HUES48 (cell line): ENCODE results near the gene AKT2.

ENCODE experiments used
- H3K27ac ChIP-seq: one replicate; pipeline ENCODE4 v1.7.0; 2013; ENCODE audit warnings: low read depth, low read length, inconsistent platforms
- H3K27me3 ChIP-seq: 2 replicates; pipeline ENCODE4 v1.6.1; 2013; ENCODE audit warnings: mild to moderate bottlenecking, low read length; ENCODE audit not compliant: control insufficient read depth, insufficient read depth
- H3K36me3 ChIP-seq: 2 replicates; pipeline ENCODE4 v1.6.1; 2013; ENCODE audit warnings: low read length; ENCODE audit not compliant: control insufficient read depth, insufficient read depth
- H3K4me1 ChIP-seq: 2 replicates; pipeline ENCODE4 v1.6.1; 2013; ENCODE audit warnings: mild to moderate bottlenecking, low read length; ENCODE audit not compliant: control insufficient read depth, insufficient read depth
- H3K4me3 ChIP-seq: 2 replicates; pipeline ENCODE4 v1.5.1; 2013; ENCODE audit warnings: mild to moderate bottlenecking, low read depth, low read length
- H3K9ac ChIP-seq: 2 replicates; pipeline ENCODE4 v1.6.1; 2013; ENCODE audit warnings: mild to moderate bottlenecking, low read depth, low read length, moderate library complexity
- H3K9me3 ChIP-seq: 2 replicates; pipeline ENCODE4 v1.6.1; 2013; ENCODE audit warnings: low read length; ENCODE audit not compliant: control insufficient read depth, insufficient read depth

The AKT2 gene

DNA sequence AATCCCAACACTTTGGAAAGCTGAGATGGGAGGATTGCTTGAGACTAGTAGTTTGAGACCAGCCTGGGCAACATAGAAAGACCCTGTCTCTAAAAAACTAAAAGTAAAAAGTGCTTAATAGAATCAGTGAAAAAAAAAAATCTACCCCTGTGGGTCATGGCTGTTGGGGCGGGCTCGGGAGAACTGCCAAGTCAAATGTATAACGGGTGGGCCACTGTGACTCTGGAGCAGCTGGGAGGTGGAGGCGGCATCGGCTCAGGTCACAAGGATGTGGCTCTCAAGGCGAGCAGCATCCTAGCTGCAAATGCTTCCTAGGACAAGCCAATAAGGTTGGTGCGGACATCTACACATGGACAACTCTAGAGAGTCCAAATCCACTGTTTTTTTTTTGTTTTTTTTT, 32.2 kb upstream of the AKT2 start:
- no peak overlapping the region for H3K9ac ChIP-seq
- no peak overlapping the region for H3K4me3 ChIP-seq
- no peak overlapping the region for H3K27ac ChIP-seq
- H3K27me3 ChIP-seq = no peaks in the 10 kb centered on the region
- no peaks in the 10 kb centered on the region for H3K9me3 ChIP-seq
- no peaks in the 10 kb centered on the region for H3K4me1 ChIP-seq
- peaks cover 21% of the 10 kb centered on the region for H3K36me3 ChIP-seq

DNA sequence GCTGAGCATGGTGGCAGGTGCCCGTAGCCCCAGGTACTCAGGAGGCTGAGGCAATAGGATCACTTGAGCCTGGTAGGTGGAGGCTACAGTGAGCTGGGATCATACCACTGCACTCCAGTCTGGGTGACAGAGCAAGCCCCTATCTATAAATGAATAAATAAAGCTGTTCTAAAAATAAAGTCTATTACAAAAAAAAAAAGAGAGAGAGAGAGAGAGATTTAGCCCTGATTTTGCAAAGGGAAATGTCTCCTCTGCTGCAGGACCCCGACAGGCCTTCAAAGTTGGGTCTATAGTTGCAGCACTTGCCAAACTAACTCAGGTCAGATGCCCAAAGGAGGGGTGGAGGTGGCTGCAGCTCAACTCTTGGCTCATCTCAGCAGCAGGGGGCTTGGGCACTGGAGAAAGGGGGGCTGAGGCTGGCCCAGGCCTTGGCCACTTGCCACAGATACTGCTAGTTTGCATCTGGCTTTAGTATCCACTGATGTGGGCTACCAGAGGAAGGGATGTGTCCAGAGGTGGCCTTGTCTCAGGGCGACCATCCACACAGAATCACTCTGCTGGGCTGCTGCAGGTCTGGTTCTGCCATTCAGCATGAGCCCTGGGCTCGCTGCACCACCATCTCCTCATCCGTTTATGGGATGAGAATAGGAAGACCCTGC, 30.8 kb upstream of the AKT2 start:
- no peak overlapping the region for H3K4me3 ChIP-seq
- no peaks in the 10 kb centered on the region for H3K4me1 ChIP-seq
- H3K9ac ChIP-seq = no peak overlapping the region
- H3K9me3 ChIP-seq = no peaks in the 10 kb centered on the region
- H3K27ac ChIP-seq = no peak overlapping the region
- H3K36me3 ChIP-seq = peaks cover 8% of the 10 kb centered on the region; the same call in 1 of the 2 replicates
- no peaks in the 10 kb centered on the region for H3K27me3 ChIP-seq

DNA sequence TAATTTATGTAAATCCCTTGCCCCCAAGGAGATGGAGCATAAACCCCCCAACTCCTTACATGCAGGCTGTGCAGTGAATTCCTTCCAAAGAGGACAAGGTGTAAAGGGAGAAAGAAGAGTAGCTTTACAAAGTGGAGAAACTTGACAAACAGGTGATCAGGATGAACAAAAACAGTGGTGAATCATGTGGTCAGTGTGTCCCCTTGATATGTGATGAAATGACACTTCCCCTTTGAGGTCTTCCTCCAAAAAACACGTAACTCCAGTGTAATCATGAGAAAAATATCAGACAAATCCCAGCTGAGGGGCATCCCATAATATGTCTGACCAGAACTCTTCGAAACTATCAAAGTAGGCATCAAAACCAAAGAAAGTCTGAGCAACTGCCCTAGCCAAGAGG, 29.5 kb upstream of the AKT2 start:
- 0 out of 2 replicates have a peak, but pooled peaks cover 4% of the 10 kb centered on the region for H3K36me3 ChIP-seq

DNA sequence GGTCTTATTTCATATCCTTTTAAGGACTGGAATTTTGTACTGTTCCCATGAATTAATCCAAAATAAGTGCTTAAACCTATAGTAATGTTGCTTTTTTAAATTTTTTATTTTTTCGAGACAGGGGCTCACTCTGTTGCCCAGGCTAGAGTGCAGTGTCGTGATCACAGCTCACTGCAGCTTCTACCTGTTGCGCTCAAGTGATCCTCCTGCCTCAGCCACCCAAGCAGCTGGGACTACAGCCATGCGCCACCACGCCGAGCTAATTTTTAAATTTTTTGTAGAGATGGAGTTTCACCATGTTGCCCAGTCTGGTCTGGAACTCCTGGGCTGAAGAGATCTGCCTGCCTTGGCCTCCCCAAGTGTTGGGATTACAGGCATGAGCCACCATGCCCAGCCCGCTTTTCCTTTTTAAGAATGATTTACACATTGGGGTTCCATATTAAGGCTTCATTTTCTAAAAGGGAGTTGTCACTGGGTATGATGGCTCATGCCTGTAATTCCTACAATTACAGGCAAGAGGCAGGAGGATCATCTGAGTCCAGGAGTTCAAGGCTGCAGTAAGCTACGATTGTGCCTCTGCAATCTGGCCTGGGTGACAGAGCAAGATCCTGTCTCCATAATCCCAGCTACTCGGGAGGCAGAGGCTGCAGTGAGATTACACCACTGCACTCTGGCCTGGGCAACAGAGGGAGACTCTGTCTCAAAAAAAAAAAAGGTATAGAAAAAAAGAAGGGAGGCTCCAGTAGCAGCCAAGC, 28.3 kb upstream of the AKT2 start:
- Histone ChIP-seq H3K9ac (no peak overlapping the region), H3K9me3 (no peaks in the 10 kb centered on the region), H3K27me3 (no peaks in the 10 kb centered on the region), H3K4me1 (no peaks in the 10 kb centered on the region), H3K36me3 (no peaks in the 10 kb centered on the region), H3K27ac (no peak overlapping the region), H3K4me3 (no peak overlapping the region)

More for the DNA sequence above, 29.5 kb upstream of the AKT2 start:
- Histone ChIP-seq H3K9ac (no peak overlapping the region), H3K27ac (no peak overlapping the region), H3K4me3 (no peak overlapping the region), H3K9me3 (no peaks in the 10 kb centered on the region), H3K27me3 (no peaks in the 10 kb centered on the region), H3K4me1 (no peaks in the 10 kb centered on the region)

DNA sequence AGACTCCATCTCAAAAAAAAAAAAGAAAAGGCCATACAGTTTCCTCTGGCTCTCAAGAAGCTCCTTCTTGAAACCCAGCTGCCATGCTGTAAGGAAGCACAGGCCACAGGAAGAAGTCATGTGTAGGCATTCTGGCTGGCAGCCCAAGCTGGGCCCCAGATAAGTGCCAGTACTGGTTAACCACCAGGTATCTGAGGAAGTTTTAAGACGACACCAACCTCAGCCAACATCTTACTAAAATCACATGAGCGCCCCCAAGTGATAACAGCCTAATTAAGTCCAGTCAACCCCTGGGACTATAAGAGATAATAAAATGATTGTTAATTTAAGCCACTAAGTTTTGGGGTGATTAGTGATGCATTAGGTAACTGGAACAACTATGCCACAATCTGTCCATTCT, 27.4 kb upstream of the AKT2 start:
- Histone ChIP-seq H3K9me3 (no peaks in the 10 kb centered on the region), H3K27ac (no peak overlapping the region), H3K36me3 (no peaks in the 10 kb centered on the region), H3K4me1 (no peaks in the 10 kb centered on the region), H3K4me3 (no peak overlapping the region), H3K27me3 (no peaks in the 10 kb centered on the region), H3K9ac (no peak overlapping the region)

DNA sequence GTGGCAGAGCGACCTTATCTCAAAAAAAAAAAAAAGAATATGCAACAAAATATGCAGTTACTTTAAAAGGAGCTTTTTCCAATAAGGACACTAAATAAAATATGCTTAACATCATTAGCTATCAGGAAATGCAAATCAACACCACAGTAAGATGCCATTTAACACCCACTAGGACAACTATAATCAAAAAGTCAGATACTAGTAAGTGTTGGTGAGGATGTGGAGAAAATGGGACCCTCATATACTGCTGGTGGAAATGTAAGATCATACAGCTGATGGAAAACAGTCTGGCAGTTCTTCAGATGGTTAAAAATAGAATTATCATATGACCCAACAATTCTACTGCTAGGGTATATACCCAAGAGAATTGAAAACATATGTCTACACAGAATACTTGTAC, 24.5 kb upstream of the AKT2 start:
- H3K4me3 ChIP-seq = no peak overlapping the region
- H3K27ac ChIP-seq = no peak overlapping the region

DNA sequence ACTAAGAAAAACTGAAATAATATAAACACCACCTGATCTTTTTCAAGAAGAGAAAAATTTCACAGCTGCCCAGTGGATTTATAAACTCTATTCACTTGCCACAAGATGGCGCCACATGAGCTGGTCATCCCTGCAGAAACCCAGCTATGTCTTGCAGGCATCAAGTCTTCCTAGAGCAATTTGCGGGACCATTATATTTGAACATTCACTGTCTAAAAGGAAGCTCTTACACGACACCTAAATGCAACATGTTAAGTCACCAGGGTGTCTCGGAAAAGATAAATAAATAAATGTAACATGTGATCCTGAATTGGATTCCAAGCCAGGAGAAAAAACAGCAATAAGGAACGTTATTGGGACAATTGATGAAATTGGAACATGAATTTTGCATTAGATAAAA, 20.3 kb upstream of the AKT2 start:
- Histone ChIP-seq H3K9ac (no peak overlapping the region), H3K36me3 (no peaks in the 10 kb centered on the region), H3K4me3 (no peak overlapping the region), H3K4me1 (no peaks in the 10 kb centered on the region), H3K9me3 (no peaks in the 10 kb centered on the region), H3K27me3 (no peaks in the 10 kb centered on the region), H3K27ac (no peak overlapping the region)

More for the DNA sequence above, 24.5 kb upstream of the AKT2 start:
- H3K36me3 ChIP-seq = no peaks in the 10 kb centered on the region
- H3K9ac ChIP-seq = no peak overlapping the region
- no peaks in the 10 kb centered on the region for H3K27me3 ChIP-seq
- no peaks in the 10 kb centered on the region for H3K4me1 ChIP-seq
- H3K9me3 ChIP-seq = no peaks in the 10 kb centered on the region

DNA sequence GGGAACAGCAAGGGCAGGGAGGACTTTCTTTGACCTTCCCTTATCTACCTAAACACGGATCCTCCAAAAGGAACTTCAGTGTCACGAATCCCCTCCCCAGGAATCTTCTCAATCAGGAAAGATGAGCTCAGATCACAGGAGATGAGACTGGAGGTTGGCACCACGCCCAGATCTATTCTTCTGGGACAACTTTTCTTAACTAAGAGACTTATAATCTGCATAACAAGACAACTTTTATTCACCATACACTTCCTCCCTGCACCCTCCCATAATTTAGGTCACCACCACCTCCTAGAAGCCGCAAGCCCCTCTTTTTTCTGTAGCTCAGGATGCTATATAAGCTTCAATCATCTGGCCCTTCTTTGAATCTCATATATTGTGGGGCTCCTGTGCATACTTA, 19.2 kb upstream of the AKT2 start:
- no peaks in the 10 kb centered on the region for H3K27me3 ChIP-seq
- H3K9ac ChIP-seq = no peak overlapping the region
- no peak overlapping the region for H3K4me3 ChIP-seq
- no peaks in the 10 kb centered on the region for H3K4me1 ChIP-seq
- no peaks in the 10 kb centered on the region for H3K36me3 ChIP-seq
- H3K9me3 ChIP-seq = no peaks in the 10 kb centered on the region
- no peak overlapping the region for H3K27ac ChIP-seq

DNA sequence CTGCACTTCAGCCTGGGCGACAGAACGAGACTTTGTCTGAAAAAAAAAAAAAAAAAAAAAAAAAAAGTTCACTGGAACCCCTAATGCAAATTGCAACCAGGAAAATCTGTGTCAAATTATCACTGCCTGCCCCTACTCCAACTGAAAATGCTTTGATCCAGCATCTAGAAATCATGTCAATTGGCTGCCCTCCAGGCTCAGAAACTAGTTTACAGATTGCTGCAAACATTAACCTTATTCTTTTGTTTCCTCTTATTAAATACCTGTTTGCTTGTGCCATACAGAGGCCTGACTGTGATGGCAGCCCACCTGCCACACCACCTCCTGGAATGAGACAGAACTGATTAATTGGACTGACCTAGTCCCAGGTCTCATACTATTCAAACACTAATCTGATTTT, 18.6 kb upstream of the AKT2 start:
- no peak overlapping the region for H3K27ac ChIP-seq
- no peaks in the 10 kb centered on the region for H3K9me3 ChIP-seq
- no peaks in the 10 kb centered on the region for H3K27me3 ChIP-seq
- no peak overlapping the region for H3K9ac ChIP-seq
- no peaks in the 10 kb centered on the region for H3K36me3 ChIP-seq
- H3K4me1 ChIP-seq = no peaks in the 10 kb centered on the region
- H3K4me3 ChIP-seq = no peak overlapping the region

DNA sequence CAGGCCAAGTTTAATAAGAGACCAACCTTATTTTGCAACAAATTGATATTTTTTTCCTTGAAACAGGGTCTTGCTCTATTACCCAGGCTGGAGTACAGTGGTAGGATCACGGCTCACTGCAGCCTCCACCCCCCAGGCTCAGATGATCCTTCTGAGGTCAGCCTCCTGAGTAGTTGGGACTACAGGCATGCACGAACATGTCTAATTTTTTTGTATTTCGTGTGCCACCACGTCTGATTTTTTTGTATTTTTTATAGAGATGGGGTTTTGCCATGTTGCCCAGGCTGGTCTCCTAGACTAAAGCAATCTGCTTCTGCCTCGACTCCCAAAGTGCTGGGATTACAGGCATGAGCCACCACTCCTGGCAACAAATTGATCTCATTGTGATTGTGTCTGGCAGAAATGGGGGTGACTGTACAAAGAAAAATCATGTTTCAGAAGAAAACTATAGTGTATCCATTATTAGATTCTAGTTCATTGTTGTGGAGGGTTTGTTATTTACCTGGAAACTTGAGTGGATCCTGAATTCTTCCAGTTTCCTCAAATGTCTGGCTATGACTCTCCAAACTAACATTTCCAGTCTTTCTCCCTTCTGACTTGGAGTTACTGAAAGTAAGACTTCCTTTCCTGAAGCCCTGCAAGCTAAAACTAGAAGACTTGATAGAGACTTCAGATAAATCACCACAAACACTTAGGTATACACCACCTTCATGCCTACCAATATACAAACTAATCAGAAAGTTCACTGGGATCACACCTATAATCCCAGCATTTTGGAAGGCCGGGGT, 17.3 kb upstream of the AKT2 start:
- Histone ChIP-seq H3K9ac (no peak overlapping the region), H3K27me3 (no peaks in the 10 kb centered on the region), H3K36me3 (no peaks in the 10 kb centered on the region), H3K4me1 (no peaks in the 10 kb centered on the region), H3K27ac (no peak overlapping the region), H3K4me3 (no peak overlapping the region), H3K9me3 (no peaks in the 10 kb centered on the region)

DNA sequence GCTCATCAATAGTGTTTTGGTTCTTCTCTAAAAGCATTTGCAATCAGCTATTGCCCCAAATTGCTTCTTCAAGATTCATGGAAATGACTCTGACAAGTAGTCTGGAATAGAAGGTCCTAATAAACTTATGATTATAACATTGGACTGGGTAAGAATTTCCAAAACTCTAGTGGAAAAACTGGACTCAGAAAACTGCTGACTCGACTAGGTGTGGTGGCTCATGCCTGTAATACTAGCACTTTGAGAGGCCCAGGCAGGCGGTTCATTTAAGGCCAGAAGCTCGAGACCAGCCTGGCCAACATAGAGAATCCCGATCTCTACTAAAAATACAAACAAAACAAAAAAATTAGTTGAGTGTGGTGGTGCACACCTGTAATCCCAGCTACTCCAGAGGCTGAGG, 15.5 kb upstream of the AKT2 start:
- Histone ChIP-seq H3K9me3 (no peaks in the 10 kb centered on the region), H3K4me1 (no peaks in the 10 kb centered on the region), H3K36me3 (no peaks in the 10 kb centered on the region), H3K9ac (no peak overlapping the region), H3K4me3 (no peak overlapping the region), H3K27me3 (no peaks in the 10 kb centered on the region), H3K27ac (no peak overlapping the region)
